Type B pancreatic cell (in vitro differentiated cells): ENCODE measurements around the gene TGM4. TPM values are rescaled to one million over a fixed set of nuclear protein-coding genes. Genes with fewer than 3 reads are reported as not detected.
A peak's percentile ranks its signal among the peaks of the same experiment; 100 is the strongest.

ENCODE experiments used
- DNase-seq: peaks from one replicate; pipeline ENCODE4 v3.0.0; 2021; ENCODE audit warnings: mixed read lengths; ENCODE audit not compliant: unreplicated experiment; ENCODE audit errors: extremely low spot score
- H3K27ac Mint-ChIP-seq: 2 replicates; pipeline ENCODE4 v1.8.0; 2021; ENCODE audit warnings: mild to moderate bottlenecking, mixed read lengths
- H3K27me3 Mint-ChIP-seq: 2 replicates; pipeline ENCODE4 v1.8.0; 2021; ENCODE audit warnings: mixed read lengths
- H3K36me3 Mint-ChIP-seq: 2 replicates; pipeline ENCODE4 v1.8.0; 2021; ENCODE audit warnings: mixed read lengths
- H3K4me1 Mint-ChIP-seq: one replicate; pipeline ENCODE4 v1.8.0; 2021; ENCODE audit warnings: mixed read lengths; ENCODE audit not compliant: unreplicated experiment
- H3K4me3 Mint-ChIP-seq: 2 replicates; pipeline ENCODE4 v1.8.0; 2021; ENCODE audit warnings: mild to moderate bottlenecking, mixed read lengths
- H3K9me3 Mint-ChIP-seq: 2 replicates; pipeline ENCODE4 v1.8.0; 2021; ENCODE audit warnings: mixed read lengths
- CTCF ChIP-seq: fragments of 200-600 bp; sonication (generic); conservative IDR thresholded peaks from 2 replicates; pipeline ENCODE4 v1.5.0; 2021; ENCODE audit warnings: antibody characterized with exemption, mild to moderate bottlenecking
- long read RNA-seq: library from polyadenylated mRNA; unstranded; transcript quantifications from one replicate; pipeline ENCODE4 v2.0.0, GENCODE V29; 2020
- total RNA-seq: library from RNA; stranded (reverse); gene quantifications from 2 replicates; pipeline ENCODE4 v1.2.1, GENCODE V29; 2021; ENCODE audit warnings: low replicate concordance

TGM4 gene
- not detected in 2 replicates for total RNA-seq
- long read RNA-seq: 0 reads

- Mint-ChIP-seq H3K27ac (no peak within 1 kb of the TSS), H3K9me3 (no peaks in the 10 kb centered on the region), H3K36me3 (no peaks in the 10 kb centered on the region), H3K4me1 (no peaks in the 10 kb centered on the region), H3K27me3 (no peaks in the 10 kb centered on the region), H3K4me3 (no peak within 1 kb of the TSS)
- peak; percentile 29 for DNase-seq
- no peak for TF ChIP-seq CTCF
These were observed at the start of gene TGM4 for GRCh38 chr3:44874308-44874707. TGM4 (plus strand) TSS chr3:44874608; CDS start chr3:44874679, 71 bp downstream.

GRCh38 chr3:44825264-44825925, 49.0 kb upstream of the TGM4 start:
- no peaks in the 10 kb centered on the region for H3K27me3 Mint-ChIP-seq
- no peaks in the 10 kb centered on the region for H3K9me3 Mint-ChIP-seq
- no peak for DNase-seq
- no peak overlapping the region for H3K27ac Mint-ChIP-seq
- H3K4me3 Mint-ChIP-seq: no peak overlapping the region
- TF ChIP-seq CTCF: no peak
- peaks cover 18% of the 10 kb centered on the region for H3K36me3 Mint-ChIP-seq
- H3K4me1 Mint-ChIP-seq: no peaks in the 10 kb centered on the region

GRCh38 chr3:44827196-44827595, 47.2 kb upstream of the TGM4 start:
- no peak overlapping the region for H3K4me3 Mint-ChIP-seq
- DNase-seq: no peak
- TF ChIP-seq CTCF: no peak
- no peaks in the 10 kb centered on the region for H3K9me3 Mint-ChIP-seq
- H3K4me1 Mint-ChIP-seq: no peaks in the 10 kb centered on the region
- H3K27me3 Mint-ChIP-seq: no peaks in the 10 kb centered on the region
- peaks cover 18% of the 10 kb centered on the region for H3K36me3 Mint-ChIP-seq
- H3K27ac Mint-ChIP-seq: no peak overlapping the region

- H3K4me3 Mint-ChIP-seq: no peak overlapping the region
- peaks cover 13% of the 10 kb centered on the region for H3K36me3 Mint-ChIP-seq
These were observed 43.2 kb upstream of the TGM4 start for GRCh38 chr3:44831232-44831631.

GRCh38 chr3:44832032-44832431, 42.4 kb upstream of the TGM4 start:
- Mint-ChIP-seq H3K27ac (no peak overlapping the region), H3K27me3 (no peaks in the 10 kb centered on the region), H3K4me3 (no peak overlapping the region), H3K9me3 (no peaks in the 10 kb centered on the region), H3K4me1 (no peaks in the 10 kb centered on the region), H3K36me3 (peaks cover 18% of the 10 kb centered on the region)
- DNase-seq: no peak
- TF ChIP-seq CTCF: no peak

More at GRCh38 chr3:44831232-44831631, 43.2 kb upstream of the TGM4 start:
- no peak for DNase-seq
- Mint-ChIP-seq H3K4me1 (no peaks in the 10 kb centered on the region), H3K27ac (no peak overlapping the region), H3K9me3 (no peaks in the 10 kb centered on the region), H3K27me3 (no peaks in the 10 kb centered on the region)
- no peak for TF ChIP-seq CTCF
